DMS114 treated with DMSO at 0.1 percent for 48 hours (cell line): ENCODE data around the gene ADGRB3.

Source experiments
- DNase-seq: peaks from one replicate; lab custom pipeline; 2025; ENCODE audit not compliant: unreplicated experiment; lab: John Stamatoyannopoulos, UW

The ADGRB3 gene

DNA sequence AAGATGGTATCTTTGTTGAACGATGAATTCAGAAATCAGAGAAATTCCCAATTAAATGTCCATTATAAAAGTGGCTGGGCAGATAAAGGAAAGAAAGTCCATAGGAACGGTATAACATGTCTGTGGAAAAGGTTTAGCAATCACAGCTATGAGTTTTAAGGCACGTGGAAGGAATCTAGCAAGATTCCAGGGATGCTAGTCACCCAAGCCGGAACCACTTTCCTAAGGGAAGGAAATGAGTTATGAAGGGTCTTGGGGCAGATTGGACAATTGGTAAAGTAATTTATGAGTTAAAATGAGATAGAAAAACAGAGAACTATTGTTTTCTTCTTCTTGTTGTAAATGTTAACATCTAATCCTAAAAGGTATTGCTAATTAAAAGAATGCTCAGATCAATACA, 384.8 kb downstream of the ADGRB3 start:
- no peak for DNase-seq

DNA sequence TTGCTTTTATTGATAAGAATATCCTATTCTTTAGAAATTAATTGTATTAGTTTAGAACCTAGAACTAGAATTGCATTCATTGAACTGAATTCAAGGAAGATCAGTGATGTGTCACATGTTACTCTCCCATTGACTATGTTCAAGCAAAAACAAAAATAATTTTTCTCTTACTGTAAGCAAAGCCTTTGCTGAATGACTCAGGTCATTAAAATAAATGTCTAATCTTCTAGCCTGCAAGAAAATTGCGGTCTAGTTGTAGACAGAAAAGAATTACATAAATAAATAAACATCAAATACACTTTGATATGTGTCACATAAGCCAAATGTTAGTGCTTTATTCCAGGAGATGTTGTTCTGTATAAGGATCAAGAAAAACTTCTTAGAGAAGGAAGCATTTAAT, 387.9 kb downstream of the ADGRB3 start:
- DNase-seq = no peak

DNA sequence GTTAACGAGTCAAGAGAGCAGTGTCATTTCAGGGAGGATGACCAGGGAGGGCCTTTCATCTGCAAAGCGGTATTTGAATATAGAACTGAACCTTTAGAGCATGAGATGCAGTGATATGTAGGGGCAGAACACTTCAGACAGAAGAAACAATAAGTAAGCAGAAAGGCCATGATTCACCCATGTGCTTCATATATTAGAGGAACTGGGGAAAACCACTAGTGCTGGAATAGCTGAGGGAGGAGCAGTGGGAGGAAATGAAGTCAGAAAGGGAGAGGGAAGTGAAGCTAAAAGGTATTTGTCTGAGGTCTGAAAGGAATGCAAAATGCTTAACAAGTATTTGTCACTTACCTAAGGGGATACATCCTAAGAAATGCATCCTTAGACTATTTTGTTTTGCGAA, 391.2 kb downstream of the ADGRB3 start:
- DNase-seq = no peak

DNA sequence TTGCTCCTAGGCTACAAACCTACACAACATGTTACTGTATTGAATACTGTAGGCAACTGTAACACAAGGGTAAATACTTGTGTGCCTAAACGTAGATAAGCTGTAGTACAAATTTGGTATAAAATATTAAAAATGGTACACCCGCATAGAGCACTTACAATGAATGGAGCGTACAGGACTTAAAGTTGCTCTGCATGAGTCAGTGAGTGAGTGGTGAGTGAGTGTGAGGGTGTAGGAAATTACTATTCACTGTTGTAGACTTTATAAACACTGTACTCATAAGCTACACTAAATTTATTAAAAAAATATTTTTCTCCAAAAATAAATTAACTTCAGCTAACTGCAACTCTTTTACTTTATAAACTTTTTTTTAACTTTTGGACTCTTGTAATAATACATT, 391.6 kb downstream of the ADGRB3 start:
- DNase-seq = no peak

DNA sequence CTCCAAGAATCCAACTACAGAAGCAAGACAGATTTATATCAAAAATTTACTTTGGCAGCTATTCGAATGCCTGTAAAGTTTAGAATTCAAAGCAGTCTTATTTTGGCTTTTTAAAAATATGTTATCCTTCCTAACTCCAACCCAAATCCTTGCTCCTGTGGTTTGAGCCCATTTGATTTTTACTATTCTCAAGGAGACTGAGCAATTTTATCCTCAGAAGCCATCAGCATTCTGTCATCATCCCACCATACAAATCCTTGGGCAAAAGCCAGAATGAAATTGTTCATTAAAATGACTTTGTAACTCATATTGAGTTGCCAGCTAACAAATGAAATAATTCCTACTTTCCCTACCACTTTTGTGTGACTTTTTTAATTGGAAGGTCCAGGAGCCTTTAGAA, 392.8 kb downstream of the ADGRB3 start:
- DNase-seq = no peak

GRCh38 chr6:69038841-69039240, 403.8 kb downstream of the ADGRB3 start:
- DNase-seq = no peak

DNA sequence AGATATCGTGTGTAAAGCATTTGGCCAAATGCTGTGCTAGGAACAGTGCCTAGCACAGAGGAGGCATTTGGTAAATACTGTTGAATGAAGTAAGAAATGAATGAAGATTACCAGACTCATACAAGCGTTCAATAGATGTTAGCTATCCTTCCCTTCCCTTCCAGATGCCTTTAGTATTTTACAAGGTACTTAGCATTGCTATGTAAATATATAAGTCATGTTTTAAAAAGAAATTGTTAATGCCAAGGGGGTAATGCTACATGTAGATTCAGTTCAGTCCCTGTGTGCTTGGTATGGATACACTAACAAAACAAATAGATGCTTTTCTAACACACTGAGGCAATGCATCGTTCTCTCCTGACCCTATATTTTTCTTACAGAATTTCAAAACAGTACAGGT, 407.2 kb downstream of the ADGRB3 start:
- no peak for DNase-seq

DNA sequence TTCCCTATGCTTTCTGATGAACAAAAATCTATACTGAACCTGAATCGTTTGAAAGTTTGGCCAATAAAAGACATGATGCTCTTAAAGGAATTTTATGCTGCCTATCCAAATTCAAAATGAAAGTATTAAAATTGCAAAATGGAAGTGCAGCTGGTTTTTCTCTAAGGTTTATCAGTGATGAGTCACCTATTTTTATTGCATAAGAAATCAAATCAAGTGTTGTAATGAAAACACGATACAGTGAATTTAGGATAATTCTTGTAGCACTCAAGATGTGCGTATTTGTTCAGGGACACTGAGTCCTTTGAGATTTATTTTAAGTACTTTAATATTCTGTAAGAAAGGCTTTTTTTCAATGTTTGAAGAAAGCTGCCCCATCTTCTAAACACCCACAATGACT, 409.5 kb downstream of the ADGRB3 start:
- no peak for DNase-seq

- DNase-seq = no peak
Measured at GRCh38 chr6:69059413-69059812, 424.3 kb downstream of the ADGRB3 start.

- no peak for DNase-seq
Measured at GRCh38 chr6:69061066-69061465, 426.0 kb downstream of the ADGRB3 start.

DNA sequence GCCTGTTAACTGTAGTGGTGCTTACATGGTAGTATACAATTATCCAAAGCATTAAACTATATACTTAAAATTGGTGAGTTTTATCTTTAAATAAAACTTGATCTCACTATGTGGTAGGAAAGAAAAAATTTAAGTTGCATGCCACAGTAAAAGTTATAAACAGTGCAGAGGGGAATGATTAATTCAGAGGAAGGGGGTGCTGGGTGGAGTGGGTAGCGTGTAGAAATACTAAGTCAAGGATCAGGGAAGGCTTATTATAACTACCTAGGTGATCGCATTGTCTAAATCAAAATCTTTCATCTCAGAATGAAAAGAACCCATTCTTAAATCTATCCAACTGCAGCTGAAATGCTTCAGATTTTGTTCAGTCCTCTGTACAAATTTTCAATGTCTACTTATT, 428.3 kb downstream of the ADGRB3 start:
- DNase-seq = no peak

DNA sequence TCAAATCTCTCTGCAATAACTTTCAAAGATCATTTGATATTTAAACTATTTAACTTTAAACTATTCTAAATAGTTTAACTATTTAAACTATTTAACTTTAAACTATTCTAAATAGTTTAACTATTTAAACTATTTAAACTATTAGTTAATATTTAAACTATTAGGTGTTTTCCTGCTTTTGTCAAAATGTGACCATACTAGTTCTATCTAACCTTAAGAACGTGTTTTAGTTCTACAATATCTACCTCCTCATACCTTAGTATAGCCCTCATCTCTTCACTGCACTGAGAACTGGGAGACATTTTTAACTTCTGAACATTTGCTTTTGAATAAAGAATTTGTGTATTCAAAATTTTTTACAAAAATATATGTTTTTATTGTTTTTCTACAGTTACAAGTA, 429.1 kb downstream of the ADGRB3 start:
- DNase-seq = no peak

GRCh38 chr6:69069881-69070280, 434.8 kb downstream of the ADGRB3 start:
- DNase-seq = no peak

DNA sequence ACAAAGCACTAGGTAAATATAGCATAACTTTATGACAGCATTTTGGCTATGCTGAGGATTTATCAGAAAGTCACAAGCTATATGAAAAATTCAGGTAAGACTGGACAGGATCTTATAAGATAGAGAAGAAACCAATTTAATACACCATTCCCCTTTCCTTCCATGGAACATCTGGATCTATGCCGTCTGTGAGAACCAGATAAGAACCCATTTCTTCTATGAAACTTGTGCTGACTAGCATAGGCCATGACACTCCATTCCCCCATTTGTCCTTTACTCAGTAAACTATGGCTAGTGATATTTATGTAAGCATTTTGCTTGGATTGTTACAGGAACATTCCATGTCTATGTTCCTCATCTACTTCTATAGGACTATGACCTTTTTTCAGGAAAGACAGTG, 437.7 kb downstream of the ADGRB3 start:
- DNase-seq = no peak

DNA sequence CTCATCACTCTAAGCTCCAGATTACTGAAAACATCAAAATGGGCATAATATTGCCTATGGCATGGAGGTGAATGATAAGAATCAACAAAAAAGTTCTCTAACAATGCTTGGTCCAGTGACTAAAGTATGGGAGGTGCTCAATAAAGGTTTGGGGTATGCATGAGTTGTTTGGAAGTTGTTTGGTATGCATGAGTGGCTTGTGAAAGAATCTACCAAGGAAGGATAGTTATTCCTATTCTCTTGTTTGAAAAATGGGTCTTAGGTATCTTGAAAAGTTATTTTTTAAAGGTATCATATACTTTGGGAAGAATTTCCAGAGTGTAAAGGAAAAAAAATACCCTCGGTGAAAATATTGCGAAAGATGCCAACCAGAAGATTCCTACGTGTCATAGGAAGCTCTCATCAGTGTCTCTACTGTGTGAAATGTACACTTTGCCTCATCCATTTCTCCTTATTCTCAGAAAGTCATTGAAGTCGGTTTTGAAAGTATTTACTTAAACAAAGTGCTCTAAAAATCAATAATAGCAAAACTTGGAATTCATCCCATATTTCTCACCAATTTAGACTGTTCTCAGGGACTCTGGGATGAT, 449.8 kb downstream of the ADGRB3 start:
- DNase-seq = no peak

DNA sequence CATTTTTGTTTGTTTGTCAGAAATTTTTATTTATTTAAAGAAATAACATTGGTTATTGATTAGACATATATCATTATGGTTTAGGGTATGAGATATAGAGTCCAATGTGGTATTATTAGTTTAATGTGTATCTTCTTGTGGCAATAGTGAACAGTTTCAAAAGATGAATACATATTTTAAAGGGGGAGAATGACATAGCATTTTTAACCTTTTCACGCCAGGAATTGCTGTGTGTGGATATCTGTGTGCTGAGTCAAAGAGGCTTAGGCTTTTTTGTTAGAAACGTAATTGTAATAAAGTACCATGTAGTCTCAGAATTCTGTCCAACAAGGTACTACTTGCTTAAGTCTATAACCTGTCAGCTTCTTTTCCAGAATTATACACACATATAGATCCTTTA, 451.6 kb downstream of the ADGRB3 start:
- no peak for DNase-seq

DNA sequence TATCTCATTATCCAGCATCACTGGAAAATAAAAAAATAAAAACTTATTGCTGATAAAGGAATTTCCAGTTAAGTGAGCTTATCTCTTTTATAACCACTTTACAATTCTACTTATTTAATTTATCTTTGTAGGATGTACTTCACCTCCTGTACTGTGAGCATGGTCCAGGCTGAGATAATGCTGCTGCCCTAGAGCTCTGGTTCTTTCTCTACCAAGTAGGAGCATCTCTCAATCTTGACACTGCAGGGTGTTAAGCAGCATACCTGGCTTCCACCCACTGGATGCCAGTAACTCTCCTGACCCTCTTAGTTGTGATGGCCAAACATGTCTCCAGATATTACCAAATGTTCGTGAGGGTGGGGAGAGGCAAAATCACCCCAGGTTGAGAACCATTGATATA, 454.5 kb downstream of the ADGRB3 start:
- no peak for DNase-seq

DNA sequence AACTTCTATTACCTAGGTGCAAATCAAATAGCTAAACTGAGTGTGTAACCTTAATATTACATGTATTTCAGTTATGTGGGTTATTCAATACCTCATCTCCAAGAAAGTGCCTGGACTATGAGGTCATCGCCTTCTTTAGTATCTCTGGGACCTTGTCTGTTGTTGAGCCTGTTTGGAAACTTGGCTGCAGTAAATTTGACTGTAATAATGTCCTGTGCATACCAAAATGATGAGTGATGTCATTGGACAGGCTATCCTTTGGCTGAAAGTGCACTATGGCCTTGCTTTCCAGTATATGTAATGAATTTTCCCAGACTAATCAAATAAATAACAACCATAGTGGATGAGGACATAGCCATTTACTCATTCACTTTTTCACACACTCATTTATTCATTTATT, 455.1 kb downstream of the ADGRB3 start:
- no peak for DNase-seq

DNA sequence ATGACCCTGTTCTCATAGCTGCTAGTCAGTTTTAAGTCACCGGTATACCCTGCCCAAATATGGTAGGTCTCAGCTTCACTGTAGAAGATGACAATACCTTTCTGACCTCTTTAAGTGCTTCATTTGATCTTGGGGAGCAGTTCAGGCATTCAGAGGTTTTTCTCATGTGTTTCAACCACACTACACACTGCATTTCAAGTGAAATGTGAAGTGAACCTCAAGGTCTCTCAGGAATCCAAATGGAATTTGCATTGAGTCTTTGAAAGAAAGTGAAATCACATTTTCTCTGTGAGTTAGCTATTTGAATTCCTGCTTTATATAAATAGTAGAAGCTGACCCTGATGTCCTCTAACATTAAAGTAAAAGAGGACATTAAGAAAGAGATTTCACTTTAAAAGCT, 461.6 kb downstream of the ADGRB3 start:
- no peak for DNase-seq

DNA sequence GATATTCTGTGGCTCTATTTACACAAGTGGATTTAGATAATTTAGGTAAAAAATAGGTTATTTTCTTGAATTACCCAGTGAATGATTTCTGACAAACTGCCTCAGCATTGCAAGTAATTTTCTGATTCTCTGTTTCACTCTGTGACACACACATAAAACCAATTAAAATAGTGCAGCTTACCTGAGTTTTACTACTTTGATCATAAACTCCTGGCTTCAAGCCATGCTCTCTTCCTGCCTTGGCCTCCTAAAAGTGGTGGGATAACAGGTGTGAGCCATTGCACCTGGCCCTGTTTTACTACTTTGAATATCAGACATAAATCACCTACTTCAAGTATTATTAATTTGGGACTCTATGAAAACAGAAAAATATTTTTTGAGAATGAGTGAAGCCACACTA, 462.9 kb downstream of the ADGRB3 start:
- DNase-seq = no peak

DNA sequence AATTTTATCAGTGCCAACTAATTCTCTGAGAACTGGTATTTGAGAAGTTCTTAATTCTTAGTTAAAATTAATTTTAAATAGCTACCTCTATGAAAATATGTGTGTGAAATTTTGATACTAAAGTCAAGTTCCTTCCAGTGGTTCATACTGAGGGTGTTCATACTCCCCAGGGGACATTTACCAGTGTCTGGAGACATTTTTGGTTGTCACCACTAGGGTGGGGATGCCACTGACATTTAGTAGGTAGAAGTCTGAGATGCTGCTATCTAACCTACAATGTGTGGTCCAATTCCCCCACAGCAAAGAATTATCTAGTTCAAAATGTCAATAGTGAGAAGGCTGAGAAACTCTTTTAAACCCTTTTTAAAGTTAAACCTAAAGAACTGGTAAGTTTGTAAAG, 463.8 kb downstream of the ADGRB3 start:
- no peak for DNase-seq

DNA sequence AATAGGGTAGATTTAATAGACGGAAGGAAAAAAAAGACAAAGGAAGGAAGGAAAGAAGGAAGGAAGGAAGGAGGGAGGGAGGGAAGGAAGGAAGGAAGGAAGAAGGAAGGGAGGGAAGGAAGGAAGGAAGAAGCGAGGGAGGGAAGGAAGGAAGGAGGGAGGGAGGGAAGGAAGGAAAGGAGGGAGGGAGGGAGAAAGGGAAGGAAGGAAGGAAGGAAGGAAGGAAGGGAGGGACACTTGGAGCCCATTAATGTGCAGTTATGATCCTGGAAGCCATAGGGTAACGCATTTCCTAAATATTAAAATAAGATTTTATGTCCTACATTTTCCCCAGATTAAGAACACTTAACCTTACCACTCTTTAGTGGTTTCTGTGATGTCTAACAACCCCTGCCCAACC, 465.7 kb downstream of the ADGRB3 start:
- no peak for DNase-seq

DNA sequence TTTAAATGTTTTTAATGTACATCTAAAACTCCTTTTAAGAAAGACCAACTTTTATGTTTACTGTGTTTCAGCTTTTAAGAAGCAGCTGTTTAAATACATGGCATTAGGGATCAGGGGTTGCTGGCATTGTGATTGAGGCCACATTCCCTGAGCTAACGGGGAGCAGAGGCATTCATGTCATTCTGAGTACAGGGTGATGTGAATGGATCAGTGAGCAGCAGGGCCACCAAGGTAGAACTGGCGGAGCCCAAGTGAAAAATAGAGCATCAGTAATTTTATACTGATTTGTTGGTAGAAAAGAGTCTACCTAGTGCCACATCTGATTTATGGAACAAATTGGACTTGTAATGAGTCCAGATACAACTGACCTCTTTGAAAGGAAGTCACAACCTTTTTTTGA, 467.3 kb downstream of the ADGRB3 start:
- no peak for DNase-seq

- DNase-seq = no peak
Measured at GRCh38 chr6:69105288-69105687, 470.2 kb downstream of the ADGRB3 start.
